Measurements from ENCODE around the gene TPM3.

DNA sequence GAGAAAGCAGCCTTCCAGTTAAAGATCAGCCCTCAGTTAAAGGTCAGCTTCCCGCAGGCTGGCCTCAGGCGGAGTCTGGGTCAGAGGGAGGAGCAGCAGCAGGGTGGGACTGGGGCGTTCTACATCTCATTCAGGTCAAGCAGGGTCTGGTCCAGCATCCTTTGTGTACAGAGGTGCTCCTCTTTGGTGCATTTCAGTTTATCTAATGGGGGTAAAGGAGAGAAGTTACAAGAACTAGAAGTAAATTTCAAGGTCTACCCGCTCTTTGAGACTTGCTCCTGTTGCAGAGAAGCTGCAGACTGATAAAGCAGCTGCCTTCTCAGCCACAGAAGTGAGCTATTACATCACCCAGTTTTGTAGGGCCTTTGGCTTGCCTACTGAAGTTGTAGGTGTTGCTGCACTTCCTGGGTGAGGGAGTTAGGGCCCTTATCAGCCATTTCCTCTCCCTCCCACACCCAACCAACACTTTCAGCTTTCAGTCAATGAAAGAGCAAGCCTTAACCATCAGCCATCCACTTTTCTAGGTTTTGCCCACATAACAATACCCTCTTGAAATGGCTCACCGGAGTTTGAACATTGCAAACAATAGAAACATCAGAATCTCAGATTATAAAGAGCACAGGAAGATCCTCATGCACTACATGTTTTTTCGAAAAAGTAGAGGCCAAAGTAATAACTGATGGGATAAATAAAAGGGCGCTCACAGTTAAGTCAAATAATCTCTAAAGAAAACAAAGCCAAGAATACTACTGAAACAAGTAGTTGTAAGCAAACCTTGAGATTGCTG, 34.2 kb downstream of the TPM3 start:
- no peak for TF ChIP-seq LEF1 (IDR thresholded peaks at IDR 0.05; ENCODE audit: borderline replicate concordance)
- TF ChIP-seq FOXA1 (IDR thresholded peaks at IDR 0.05), result no peak
- no peak for TF ChIP-seq BHLHE40 (IDR thresholded peaks at IDR 0.05; ENCODE audit: borderline replicate concordance)
- no peak for TF ChIP-seq ELF4 (IDR thresholded peaks at IDR 0.05)
- TF ChIP-seq FOXM1 (IDR thresholded peaks at IDR 0.05; ENCODE audit: borderline replicate concordance), result no peak
- TF ChIP-seq TARDBP (IDR thresholded peaks at IDR 0.05), result no peak
- TF ChIP-seq SP1 (IDR thresholded peaks at IDR 0.05), result no peak
- TF ChIP-seq, protein P1, sequence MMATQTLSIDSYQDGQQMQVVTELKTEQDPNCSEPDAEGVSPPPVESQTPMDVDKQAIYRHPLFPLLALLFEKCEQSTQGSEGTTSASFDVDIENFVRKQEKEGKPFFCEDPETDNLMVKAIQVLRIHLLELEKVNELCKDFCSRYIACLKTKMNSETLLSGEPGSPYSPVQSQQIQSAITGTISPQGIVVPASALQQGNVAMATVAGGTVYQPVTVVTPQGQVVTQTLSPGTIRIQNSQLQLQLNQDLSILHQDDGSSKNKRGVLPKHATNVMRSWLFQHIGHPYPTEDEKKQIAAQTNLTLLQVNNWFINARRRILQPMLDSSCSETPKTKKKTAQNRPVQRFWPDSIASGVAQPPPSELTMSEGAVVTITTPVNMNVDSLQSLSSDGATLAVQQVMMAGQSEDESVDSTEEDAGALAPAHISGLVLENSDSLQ (IDR thresholded peaks at IDR 0.05), result no peak
- no peak for TF ChIP-seq ZNF384 (IDR thresholded peaks at IDR 0.05)
- TF ChIP-seq SUZ12 (IDR thresholded peaks at IDR 0.05), result no peak
- TF ChIP-seq NFRKB (IDR thresholded peaks at IDR 0.05), result no peak
